Stimulated activated memory B cell treated with anti-CD40 and anti-IgM and Interleukin-4, amounts not matched to agents 10 μg/mL and 1 μg/mL and 100 μg/mL, for 72 hours (primary cell): ENCODE results near the gene SLC2A5.
"Not testable (repeated sequence)": the region's sequence is repeated elsewhere in the genome, so short reads cannot be mapped to it uniquely, and the experiment has no call there.

Experiments
- ATAC-seq: fragments of 150-1000 bp; cut with Tn5 transposase; 2 replicates; pipeline ENCODE4 v1.10.0; 2021
- H3K27ac Mint-ChIP-seq: one replicate; pipeline ENCODE4 v1.8.0; 2022; ENCODE audit warnings: mild to moderate bottlenecking, mixed read lengths
- H3K27me3 Mint-ChIP-seq: one replicate; pipeline ENCODE4 v1.8.0; 2022; ENCODE audit warnings: mixed read lengths
- H3K36me3 Mint-ChIP-seq: one replicate; pipeline ENCODE4 v1.8.0; 2022; ENCODE audit warnings: mixed read lengths
- H3K4me1 Mint-ChIP-seq: one replicate; pipeline ENCODE4 v1.8.0; 2022; ENCODE audit warnings: mixed read lengths
- H3K4me3 Mint-ChIP-seq: one replicate; pipeline ENCODE4 v1.8.0; 2022; ENCODE audit warnings: mild to moderate bottlenecking, moderate library complexity, mixed read lengths
- H3K9me3 Mint-ChIP-seq: one replicate; pipeline ENCODE4 v1.8.0; 2022; ENCODE audit warnings: mixed read lengths

Gene SLC2A5

DNA sequence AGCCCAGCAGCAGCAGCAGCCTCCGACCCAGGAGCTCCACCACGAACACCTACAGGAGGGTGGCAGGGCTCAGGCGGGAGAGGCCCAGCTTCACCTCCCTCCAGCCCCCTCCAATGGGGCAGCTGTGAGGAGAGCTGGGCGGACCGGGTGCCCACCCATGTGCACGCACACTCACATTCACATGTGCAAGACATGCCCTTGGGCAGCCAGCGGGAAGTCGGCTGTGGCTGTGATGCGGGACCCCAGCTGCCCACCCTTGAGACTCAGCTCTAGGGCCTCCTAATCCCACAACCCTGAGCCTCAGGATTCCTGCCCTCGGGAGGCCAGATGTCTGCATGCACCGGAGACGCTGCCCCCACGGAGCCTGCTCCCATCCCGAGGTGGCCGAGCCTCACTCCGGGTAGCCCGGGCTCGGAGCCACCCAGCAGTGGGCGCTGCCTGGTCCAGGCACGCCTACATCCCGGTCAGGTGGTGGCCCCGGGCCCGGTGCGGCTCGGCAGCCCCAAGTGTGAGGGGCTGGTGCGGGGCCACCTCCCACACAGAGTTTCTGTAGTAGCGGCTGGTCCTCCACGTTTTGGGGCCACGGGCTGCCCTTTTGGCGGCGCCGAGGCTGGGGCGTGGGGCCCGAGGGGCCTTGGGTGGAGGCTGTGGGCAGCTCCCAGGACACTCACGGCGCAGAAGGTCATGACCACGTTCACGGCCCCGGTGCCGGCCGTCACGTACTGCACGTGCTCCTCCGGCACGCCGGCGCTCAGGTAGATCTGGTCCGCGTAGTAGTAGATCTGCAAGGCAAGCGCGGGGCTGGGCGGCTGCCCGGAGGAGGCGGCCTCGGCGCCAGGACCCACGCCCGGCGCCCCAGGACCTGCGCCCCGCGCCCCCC, 30.3 kb downstream of the SLC2A5 start:
- Mint-ChIP-seq H3K4me3 (no peak overlapping the region), H3K36me3 (peaks cover 18% of the 10 kb centered on the region), H3K9me3 (peaks cover 15% of the 10 kb centered on the region), H3K27ac (no peak overlapping the region), H3K4me1 (peaks cover 17% of the 10 kb centered on the region), H3K27me3 (peaks cover 8% of the 10 kb centered on the region)
- ATAC-seq: peak; percentile 2

DNA sequence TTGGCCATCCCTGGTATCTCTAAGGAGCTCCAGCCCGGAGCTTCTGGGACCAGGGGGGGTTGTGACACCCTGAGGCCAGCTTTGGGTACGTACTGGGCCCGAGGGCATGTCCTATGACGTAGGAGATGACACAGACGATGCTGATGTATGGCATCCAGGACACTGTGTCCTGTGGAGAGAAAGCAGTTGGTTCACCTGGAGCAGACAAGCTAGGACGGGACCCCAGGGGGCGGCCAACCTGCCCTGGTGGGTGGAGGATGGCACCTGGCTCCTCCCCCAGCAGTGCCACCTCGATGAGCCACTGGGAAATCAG, 31.1 kb downstream of the SLC2A5 start:
- no peak for ATAC-seq
- H3K9me3 Mint-ChIP-seq: peaks cover 19% of the 10 kb centered on the region
- peaks cover 16% of the 10 kb centered on the region for H3K27me3 Mint-ChIP-seq
- H3K36me3 Mint-ChIP-seq: peaks cover 18% of the 10 kb centered on the region
- H3K4me3 Mint-ChIP-seq: no peak overlapping the region
- peaks cover 25% of the 10 kb centered on the region for H3K4me1 Mint-ChIP-seq
- H3K27ac Mint-ChIP-seq: no peak overlapping the region

DNA sequence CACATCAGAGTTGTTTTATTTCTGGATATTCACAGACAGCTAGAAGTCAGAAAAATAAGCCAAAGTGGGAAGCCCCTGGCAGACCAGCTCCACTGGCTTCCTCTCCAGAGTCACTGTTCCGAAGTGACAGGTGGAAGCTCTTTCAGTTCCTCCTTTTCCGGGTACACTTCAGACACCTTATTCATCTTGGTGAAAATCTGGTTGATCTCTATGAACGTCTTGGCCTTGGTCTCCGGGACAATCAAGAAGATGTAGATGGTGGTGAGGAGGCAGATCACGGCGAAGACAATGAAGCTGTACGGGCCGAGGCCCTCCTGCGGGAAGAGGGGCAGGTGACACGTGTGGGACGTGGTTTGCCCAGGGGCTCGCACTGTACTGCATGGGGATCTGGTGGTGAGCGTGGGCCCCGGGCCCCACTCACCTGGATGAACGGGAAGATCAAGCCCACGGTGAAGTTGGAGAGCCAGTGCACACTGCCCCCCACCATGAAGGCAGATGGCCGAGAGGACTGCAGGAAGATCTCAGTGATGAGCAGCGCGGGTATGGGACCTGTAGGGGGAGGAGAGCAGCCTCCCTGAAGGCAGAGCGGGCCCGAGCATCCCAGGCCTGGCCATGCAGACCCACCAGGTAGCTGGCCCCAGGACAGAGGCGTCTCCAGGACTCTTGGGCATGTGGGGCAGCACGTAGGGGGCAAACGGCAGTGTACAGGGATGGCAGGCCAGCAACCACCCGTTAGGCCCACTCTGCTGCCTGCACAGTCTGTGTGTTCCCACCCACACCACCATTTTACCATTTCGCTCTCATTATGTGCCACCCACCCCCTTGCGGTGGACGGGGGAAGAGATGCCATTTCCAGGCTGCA, 31.7 kb downstream of the SLC2A5 start:
- H3K4me1 Mint-ChIP-seq: peaks cover 21% of the 10 kb centered on the region
- peak; percentile 56 for ATAC-seq
- H3K27ac Mint-ChIP-seq: peak overlapping the region; percentile 38
- H3K4me3 Mint-ChIP-seq: no peak overlapping the region
- H3K36me3 Mint-ChIP-seq: peaks cover 18% of the 10 kb centered on the region
- H3K27me3 Mint-ChIP-seq: peaks cover 17% of the 10 kb centered on the region
- peaks cover 19% of the 10 kb centered on the region for H3K9me3 Mint-ChIP-seq

DNA sequence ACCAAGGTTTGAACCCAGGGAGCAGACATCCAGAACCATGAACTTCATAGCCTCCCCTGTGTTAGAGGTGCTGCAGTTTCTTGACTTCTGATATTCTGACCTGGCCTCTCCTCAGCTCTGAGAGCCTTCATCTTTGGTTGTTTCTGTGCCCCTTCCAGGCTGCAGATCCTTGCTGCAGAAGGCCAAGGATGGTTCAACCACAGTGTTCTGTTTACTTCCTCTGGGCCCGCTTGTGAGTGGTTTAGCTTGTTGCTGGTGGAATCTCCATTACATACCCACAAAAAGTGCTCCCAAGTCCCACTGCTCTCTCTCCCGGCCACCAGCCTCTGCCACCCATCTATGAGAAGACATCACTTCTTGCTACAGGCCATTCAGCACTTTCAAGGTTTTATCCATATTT, 34.2 kb downstream of the SLC2A5 start:
- H3K27ac Mint-ChIP-seq: no peak overlapping the region
- peaks cover 24% of the 10 kb centered on the region for H3K9me3 Mint-ChIP-seq
- H3K4me3 Mint-ChIP-seq: no peak overlapping the region
- ATAC-seq: no peak
- H3K4me1 Mint-ChIP-seq: peaks cover 21% of the 10 kb centered on the region
- peaks cover 22% of the 10 kb centered on the region for H3K36me3 Mint-ChIP-seq
- peaks cover 17% of the 10 kb centered on the region for H3K27me3 Mint-ChIP-seq

DNA sequence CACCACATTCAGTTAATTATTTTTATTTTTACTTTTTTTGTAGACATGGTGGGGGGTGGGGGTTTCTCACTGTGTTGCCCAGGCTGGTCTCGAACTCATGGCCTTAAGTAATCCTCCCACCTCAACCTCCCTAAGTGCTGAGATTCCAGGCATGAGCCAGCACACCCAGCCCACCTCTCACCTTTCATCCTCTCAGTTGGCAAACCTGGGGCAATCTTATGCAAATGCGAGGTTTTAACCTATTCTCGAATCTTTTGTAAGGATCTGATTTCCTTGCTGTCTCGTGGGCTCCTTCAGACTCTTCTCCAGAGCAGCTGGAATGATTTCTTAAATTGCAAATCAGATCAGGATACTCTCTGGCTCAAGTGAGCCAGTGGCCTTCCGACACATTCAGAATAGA, 36.1 kb downstream of the SLC2A5 start:
- Mint-ChIP-seq H3K27ac (no peak overlapping the region), H3K4me1 (peaks cover 21% of the 10 kb centered on the region), H3K36me3 (peaks cover 22% of the 10 kb centered on the region), H3K27me3 (peaks cover 17% of the 10 kb centered on the region), H3K4me3 (no peak overlapping the region), H3K9me3 (peaks cover 28% of the 10 kb centered on the region)
- ATAC-seq: no peak

DNA sequence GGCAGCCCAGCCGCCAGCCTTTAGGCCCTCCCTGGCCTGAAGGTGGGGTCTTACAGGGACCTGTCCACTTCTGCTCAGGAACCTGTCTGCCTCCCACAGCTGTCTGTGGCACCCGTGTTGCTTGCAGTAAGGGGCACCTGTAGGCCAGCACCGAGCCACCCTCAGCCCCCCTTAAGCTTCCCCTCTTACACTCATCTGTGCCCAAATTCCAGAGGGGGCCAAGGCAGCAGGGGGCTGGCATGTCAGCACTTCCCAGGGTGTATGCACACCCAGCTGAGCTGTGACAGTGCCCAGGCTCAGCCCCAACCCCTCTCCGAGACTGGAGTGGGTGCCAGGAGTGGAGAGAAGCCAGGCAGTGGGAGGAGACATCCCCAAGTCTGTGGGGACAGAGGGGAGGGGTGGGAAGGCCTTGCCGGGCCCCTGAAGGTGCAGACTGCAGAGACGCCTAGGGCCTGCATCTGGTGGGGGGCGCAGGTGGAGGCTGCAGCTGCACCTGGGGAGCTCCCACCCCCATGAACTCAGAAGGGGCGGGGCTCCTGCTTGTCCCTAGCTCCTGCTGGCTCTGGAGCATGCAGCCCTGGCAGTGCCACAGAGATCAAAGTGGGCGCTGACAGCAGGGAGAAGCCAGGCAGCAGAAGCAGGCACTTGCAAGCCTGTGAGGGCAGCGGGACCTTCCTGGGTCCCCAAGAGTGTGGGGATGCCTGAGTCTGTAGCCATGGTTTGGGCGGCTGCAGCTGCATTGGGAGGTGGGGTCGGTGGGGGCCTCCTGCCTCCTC, 37.8 kb downstream of the SLC2A5 start:
- peaks cover 28% of the 10 kb centered on the region for H3K9me3 Mint-ChIP-seq
- H3K27me3 Mint-ChIP-seq: peaks cover 17% of the 10 kb centered on the region
- H3K4me1 Mint-ChIP-seq: peaks cover 9% of the 10 kb centered on the region
- H3K4me3 Mint-ChIP-seq: no peak overlapping the region
- H3K27ac Mint-ChIP-seq: no peak overlapping the region
- ATAC-seq: no peak
- H3K36me3 Mint-ChIP-seq: peaks cover 22% of the 10 kb centered on the region

DNA sequence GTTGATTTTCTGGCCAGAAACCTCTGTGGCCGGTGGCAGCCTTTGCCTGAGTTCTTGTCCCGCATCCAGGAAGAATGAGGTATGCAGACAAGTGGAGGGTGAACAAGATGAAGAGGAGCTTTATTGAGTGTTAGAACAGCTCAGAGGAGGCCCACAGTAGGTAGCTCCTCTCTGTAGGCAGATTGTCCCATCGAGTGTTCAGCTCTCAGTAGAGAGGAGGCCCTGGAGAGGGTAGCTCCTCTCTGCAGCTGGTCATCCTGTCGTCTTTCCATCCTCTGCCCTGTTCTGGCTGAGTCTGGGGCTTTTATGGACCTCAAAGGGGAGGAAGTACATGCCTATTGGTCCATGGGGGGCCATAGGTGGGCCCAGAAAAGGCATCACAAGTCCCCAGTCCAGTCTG, 38.4 kb downstream of the SLC2A5 start:
- Mint-ChIP-seq H3K36me3 (peaks cover 20% of the 10 kb centered on the region), H3K27me3 (peaks cover 23% of the 10 kb centered on the region), H3K9me3 (peaks cover 28% of the 10 kb centered on the region)
- H3K27ac Mint-ChIP-seq, H3K4me3 Mint-ChIP-seq, ATAC-seq, H3K4me1 Mint-ChIP-seq: not testable (repeated sequence)

DNA sequence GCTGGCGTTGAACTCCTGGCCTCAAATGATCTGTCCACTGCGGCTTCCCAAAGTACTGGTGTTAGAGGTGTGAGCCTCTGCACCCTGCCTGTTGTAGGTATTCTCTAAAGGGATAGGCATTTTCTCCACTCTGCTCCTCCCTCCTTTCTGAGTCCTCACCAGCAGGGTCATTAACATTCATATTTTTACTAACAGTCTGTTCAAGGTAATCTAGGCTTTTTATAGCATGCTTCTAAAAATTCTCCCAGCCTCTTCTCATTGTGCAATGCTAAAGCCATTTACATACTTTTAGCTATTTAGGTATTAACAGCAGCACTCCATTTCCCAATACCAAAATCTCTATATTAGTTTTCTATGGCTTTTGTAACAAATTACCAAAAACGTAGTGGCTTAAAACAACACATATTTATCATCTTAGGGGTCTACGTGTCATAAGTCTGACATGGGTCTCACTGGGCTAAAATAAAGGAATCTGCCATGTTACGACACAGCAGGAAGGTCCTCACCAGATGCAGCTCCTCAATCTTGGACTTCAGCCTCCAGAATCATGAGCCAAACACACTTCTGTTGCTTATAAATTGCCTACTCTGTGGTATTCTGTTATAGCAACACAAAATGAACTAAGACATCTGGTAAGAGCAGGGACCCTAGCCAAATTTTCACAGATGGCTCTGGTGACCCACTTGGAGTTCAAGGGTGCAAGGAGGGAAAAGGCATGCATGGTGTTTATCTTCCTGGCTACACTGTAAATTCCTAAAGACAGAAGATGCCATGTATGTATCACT, 40.3 kb downstream of the SLC2A5 start:
- no peak overlapping the region for H3K4me3 Mint-ChIP-seq
- no peak for ATAC-seq
- H3K36me3 Mint-ChIP-seq: peaks cover 4% of the 10 kb centered on the region
- H3K27me3 Mint-ChIP-seq: peaks cover 18% of the 10 kb centered on the region
- no peak overlapping the region for H3K27ac Mint-ChIP-seq
- H3K4me1 Mint-ChIP-seq: peaks cover 8% of the 10 kb centered on the region
- peaks cover 12% of the 10 kb centered on the region for H3K9me3 Mint-ChIP-seq

DNA sequence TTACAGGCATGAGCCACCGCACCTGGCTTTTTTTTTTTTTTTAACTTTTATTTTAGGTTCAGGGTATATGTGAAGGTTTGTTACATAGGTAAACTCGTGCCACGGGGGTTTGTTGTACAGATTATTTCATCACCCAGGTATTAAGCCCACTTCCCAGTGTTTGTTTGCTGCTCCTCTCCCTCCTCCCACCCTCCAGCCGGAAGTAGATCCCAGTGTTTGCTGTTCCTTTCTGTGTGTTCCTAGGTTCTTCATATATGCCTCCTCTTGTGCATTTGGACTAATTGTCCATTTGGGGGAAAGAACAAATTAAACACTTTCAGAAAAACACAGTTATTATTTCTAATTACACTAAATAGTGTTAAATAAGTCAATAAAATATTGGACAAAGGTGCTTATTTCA, 42.1 kb downstream of the SLC2A5 start:
- no peak for ATAC-seq
- H3K4me1 Mint-ChIP-seq: no peaks in the 10 kb centered on the region
- H3K27me3 Mint-ChIP-seq: peaks cover 9% of the 10 kb centered on the region
- no peak overlapping the region for H3K27ac Mint-ChIP-seq
- peaks cover 9% of the 10 kb centered on the region for H3K9me3 Mint-ChIP-seq
- no peak overlapping the region for H3K4me3 Mint-ChIP-seq
- peaks cover 4% of the 10 kb centered on the region for H3K36me3 Mint-ChIP-seq

DNA sequence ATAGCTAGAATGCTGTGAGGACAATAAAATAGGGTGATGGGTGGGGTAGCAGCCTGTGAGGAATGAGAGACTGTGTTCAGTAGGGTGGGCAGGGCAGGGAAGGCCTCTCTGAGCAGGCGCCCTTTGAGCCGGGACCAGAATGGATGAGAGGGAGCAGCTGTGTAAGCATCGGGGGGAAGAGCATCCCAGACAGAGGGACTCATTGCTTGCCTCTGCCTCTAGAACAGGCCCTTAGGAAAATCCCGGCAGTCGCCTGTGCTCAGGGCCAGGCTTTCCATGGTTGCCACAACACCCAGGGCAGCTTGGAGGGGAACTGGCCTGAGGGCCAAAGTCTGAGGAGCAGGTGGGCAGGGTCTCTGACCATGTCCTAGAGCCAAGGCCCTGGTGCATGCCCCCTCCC, 44.0 kb downstream of the SLC2A5 start:
- Mint-ChIP-seq H3K4me3 (no peak overlapping the region), H3K27me3 (peaks cover 9% of the 10 kb centered on the region), H3K9me3 (peaks cover 3% of the 10 kb centered on the region), H3K36me3 (no peaks in the 10 kb centered on the region), H3K27ac (no peak overlapping the region), H3K4me1 (no peaks in the 10 kb centered on the region)
- ATAC-seq: no peak

DNA sequence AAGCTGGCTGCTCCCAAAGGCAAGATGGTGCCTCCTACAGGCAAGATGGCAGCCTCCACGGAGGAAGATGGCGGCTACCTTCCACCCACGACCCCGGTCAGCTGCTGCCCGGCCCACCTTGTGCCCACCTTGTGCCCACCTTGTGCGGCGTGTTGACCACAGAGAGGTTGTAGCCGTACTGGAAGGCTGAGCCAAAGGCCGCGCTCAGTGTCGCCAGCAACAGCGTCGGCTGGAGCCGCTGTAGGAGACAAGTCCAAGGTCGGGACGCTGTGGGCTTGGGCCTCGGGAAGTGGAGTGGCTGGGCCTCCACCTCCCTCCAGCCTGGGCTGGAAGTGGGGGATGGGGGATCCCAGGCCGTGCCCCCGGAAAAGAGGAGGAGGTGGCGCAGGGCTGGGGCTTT, 44.6 kb downstream of the SLC2A5 start:
- Mint-ChIP-seq H3K9me3 (peaks cover 1% of the 10 kb centered on the region), H3K36me3 (no peaks in the 10 kb centered on the region), H3K27ac (no peak overlapping the region), H3K4me1 (no peaks in the 10 kb centered on the region), H3K27me3 (peaks cover 14% of the 10 kb centered on the region), H3K4me3 (no peak overlapping the region)
- ATAC-seq: no peak

DNA sequence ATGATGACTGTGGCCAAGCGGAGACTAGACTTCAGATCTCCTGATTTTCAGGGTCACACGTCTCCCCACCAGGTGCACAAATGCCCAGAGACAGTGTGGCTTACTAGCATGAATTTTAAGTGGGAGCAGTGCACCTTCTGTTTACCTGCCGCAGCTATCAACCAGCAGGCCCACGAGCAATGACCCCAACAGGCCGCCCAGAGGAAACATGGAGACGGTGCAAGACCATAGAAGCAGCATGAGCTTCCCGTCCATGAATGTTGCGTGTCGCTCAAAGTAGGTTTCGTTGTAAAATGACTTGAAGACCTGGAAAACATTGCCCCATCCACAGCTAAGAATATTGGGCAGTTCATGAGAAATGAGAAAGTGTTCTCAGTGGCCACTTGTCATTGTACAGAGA, 46.7 kb downstream of the SLC2A5 start:
- Mint-ChIP-seq H3K4me1 (no peaks in the 10 kb centered on the region), H3K4me3 (no peak overlapping the region), H3K27me3 (peaks cover 24% of the 10 kb centered on the region), H3K36me3 (no peaks in the 10 kb centered on the region), H3K27ac (no peak overlapping the region), H3K9me3 (no peaks in the 10 kb centered on the region)
- ATAC-seq: no peak

DNA sequence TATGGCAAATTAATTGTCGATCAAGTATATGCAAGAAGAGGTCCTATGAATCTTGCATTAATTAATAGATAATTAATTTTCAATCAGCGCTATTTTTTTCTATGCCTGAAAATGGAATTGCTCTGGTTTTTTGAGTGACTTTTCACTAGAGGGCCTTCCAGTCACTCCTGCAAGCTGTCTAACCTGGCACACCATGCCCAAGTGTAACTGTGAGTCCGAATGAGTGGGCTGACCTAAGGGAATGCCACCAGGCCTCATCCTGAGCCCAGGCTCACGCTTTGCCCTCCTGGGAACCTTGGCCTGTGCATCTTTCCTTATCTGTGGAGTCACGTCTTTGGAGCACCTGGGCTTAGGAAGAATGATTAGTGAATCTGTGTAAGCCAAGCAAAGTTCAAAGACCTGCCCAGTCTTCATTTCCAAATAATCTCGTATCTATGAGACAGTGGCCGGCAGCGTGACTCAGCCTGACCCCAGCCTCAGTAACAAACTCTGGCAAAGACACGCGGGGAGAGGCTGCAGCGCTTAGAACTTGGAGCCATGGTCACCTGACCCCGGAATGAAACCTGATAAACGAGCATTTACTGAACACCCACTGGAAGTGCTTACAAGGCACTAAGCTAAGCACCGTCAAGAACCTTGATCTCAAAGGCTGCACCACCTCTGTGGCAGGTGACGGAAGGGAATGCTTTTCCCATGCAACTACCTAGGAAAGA, 47.3 kb downstream of the SLC2A5 start:
- not testable (repeated sequence) for H3K9me3 Mint-ChIP-seq, ATAC-seq
- H3K27me3 Mint-ChIP-seq: peaks cover 24% of the 10 kb centered on the region

DNA sequence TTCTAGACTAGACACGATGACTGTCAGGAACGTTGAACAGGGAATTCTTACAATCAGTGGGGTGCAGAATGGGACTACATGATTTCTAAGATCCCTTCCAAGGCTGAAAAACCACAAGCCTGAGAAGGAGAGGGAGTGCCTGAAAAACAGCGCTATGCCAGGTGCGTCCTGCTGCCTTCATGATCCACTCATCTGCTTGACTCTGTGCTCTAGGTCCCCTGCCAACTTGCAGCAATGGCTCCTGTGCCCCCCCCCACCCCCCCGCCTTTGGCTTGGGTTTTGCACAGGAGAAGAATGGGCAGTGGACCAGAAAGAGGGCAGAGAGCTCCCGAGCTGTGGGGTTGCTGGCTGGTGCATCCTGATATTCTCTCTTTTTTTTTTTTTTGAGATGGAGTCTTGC, 49.1 kb downstream of the SLC2A5 start:
- no peak overlapping the region for H3K4me3 Mint-ChIP-seq
- H3K9me3 Mint-ChIP-seq: no peaks in the 10 kb centered on the region
- peaks cover 10% of the 10 kb centered on the region for H3K4me1 Mint-ChIP-seq
- H3K27ac Mint-ChIP-seq: no peak overlapping the region
- H3K36me3 Mint-ChIP-seq: no peaks in the 10 kb centered on the region
- H3K27me3 Mint-ChIP-seq: peaks cover 30% of the 10 kb centered on the region
- ATAC-seq: no peak

More for the DNA sequence above, 47.3 kb downstream of the SLC2A5 start:
- not testable (repeated sequence) for H3K4me1 Mint-ChIP-seq, H3K4me3 Mint-ChIP-seq, H3K27ac Mint-ChIP-seq, H3K36me3 Mint-ChIP-seq
